Stimulated activated CD8-positive, alpha-beta memory T cell treated with anti-CD3 and anti-CD28 coated beads, Interleukin-15, amount 100 ng/mL, for 4 hours (primary cell): ENCODE results near the gene IARS1.

Source experiments
- DNase-seq, 2 donors: peaks; one replicate each; pipeline ENCODE4 v3.0.0-alpha.2; 2020; ENCODE audit warnings: low read depth in 2 of 2

The IARS1 gene

DNA sequence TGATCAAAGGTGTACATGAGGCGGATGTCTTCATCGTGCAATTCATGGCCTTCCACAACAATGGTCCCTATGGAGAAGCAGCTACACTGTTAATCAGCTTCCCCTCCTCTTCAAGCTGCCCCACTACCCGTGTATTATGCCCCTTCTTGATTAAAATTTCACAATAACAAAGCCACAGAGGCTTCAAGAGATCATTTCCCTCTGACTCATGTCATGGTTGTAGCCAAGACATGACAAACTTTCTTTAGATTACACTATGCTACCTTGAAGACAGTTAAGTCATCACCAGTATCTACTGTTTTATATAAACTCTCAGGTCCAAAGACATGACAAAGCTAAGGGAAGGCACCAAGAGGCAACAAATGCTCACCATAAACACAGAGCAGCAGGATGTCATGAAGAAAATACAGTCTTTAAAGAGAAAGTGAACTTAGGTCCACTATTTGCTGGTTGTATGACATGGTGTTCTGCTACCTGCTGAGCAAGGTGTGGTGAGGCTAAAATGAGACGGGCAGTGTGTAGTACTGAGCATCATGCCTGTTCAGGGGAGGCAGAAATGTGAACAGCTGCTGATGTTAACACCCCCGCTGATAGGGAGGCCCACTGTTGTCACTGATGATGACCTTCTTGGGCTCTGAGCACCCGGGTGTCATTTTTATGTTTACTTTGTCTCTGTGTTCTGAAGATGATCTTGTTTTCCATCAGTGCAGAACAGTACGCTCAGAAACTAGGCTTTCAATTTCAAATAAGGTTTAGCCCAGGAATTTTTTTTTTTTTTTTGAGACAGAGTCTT lies 48.3 kb downstream of the IARS1 start:
- no peak for DNase-seq
